ENCODE results near the gene AMPD3. TPM values are rescaled to one million over a fixed set of nuclear protein-coding genes. Genes with fewer than 3 reads are reported as not detected.

AMPD3 gene
- total and polyA plus RNA-seq, 2 donors (not counting 1 experiment from before 2014, with no cell fraction given), result 40.1 to 85.5 TPM

GRCh38 chr11:10444725-10445315 is 10.2 kb upstream of the AMPD3 start:
- ATAC-seq (ENCODE audit: low read depth), result no peak

DNA sequence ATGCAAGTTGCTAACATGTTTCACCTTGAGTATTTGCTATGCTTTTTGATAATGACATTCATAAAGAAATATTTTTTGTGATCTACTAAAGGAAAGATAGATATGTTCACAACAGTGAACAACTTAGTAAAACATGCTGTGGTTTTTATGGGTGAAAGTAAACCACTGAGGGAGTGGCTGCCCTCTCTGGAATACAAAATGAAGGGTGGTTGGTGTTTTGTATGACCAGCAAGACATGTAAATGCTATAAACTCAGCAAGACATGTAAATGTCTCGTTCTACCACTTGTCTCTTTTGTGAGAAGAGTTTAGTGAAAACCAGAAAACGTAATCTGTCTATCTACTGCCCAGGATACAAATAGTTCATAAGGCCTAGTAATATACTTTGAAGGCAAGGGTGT is 7.6 kb upstream of the AMPD3 start:
- H3K9me3 ChIP-seq (ENCODE audit: control extremely low read depth in 1 of 3, control insufficient read depth in 2 of 3, insufficient read depth in 1 of 3, low read length in 2 of 3), result peaks cover 0 to 4% (median 0%) of the 10 kb centered on the region in 3 donors
- intact Hi-C loops (cut with micrococcal nuclease), result no loop called here
- no peak for DNase-seq
- H3K79me2 ChIP-seq (ENCODE audit: control insufficient read depth, insufficient read depth, low read length), result peaks cover 51% of the 10 kb centered on the region
- H3K27ac ChIP-seq (ENCODE audit: low read length in 2 of 2), result no peak overlapping the region
- no peak overlapping the region for H2AFZ ChIP-seq (ENCODE audit: insufficient read depth, low read depth, low read length, poor library complexity, severe bottlenecking)
- no peaks in the 10 kb centered on the region for H4K20me1 ChIP-seq (ENCODE audit: control insufficient read depth, insufficient read depth, low read length, poor library complexity, severe bottlenecking)
- H3K4me1 ChIP-seq (ENCODE audit: control insufficient read depth in 2 of 2, insufficient read depth in 2 of 2, low read length in 2 of 2), result peaks cover 48 to 55% of the 10 kb centered on the region in 2 donors
- WGBS (ENCODE audit: insufficient coverage), result no CpG with 5 or more reads among the region's 2 CpGs
- H3K27me3 ChIP-seq (replicated peaks in 1 of 4; ENCODE audit: control extremely low read depth in 1 of 4, control insufficient read depth in 3 of 4, insufficient read depth in 4 of 4, low read length in 3 of 4), result no peaks in the 10 kb centered on the region
- H3K36me3 ChIP-seq (replicated peaks in 1 of 2; ENCODE audit: control extremely low read depth in 1 of 2, control insufficient read depth in 1 of 2, extremely low read depth in 1 of 2, insufficient read depth in 2 of 2, low read length in 1 of 2), result no peaks in the 10 kb centered on the region
- no peak for TF ChIP-seq EZH2 (IDR thresholded peaks at IDR 0.05; ENCODE audit: borderline replicate concordance, insufficient read depth, low read depth, low read length, poor library complexity, severe bottlenecking)
- TF ChIP-seq, protein P1, sequence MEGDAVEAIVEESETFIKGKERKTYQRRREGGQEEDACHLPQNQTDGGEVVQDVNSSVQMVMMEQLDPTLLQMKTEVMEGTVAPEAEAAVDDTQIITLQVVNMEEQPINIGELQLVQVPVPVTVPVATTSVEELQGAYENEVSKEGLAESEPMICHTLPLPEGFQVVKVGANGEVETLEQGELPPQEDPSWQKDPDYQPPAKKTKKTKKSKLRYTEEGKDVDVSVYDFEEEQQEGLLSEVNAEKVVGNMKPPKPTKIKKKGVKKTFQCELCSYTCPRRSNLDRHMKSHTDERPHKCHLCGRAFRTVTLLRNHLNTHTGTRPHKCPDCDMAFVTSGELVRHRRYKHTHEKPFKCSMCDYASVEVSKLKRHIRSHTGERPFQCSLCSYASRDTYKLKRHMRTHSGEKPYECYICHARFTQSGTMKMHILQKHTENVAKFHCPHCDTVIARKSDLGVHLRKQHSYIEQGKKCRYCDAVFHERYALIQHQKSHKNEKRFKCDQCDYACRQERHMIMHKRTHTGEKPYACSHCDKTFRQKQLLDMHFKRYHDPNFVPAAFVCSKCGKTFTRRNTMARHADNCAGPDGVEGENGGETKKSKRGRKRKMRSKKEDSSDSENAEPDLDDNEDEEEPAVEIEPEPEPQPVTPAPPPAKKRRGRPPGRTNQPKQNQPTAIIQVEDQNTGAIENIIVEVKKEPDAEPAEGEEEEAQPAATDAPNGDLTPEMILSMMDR (IDR thresholded peaks at IDR 0.05), result no peak
- no peaks in the 10 kb centered on the region for H3K9me3 Mint-ChIP-seq (ENCODE audit: insufficient read depth)
- H3K27ac Mint-ChIP-seq, result no peak overlapping the region
- no peak for ATAC-seq (ENCODE audit: low read depth)
- CTCF ChIA-PET, result interaction anchor here (1.0 to 3.5 kb wide), 2 partner anchors 31 to 34 kb away, joined by 3 to 12 read pairs; no protein-coding TSS in a partner anchor
- H3K4me3 Mint-ChIP-seq, result no peak overlapping the region
- H3K4me2 ChIP-seq (replicated peaks; ENCODE audit: low read depth, low read length, poor library complexity, severe bottlenecking), result no peak overlapping the region
- H3K9ac ChIP-seq (ENCODE audit: low read length), result no peak overlapping the region
- H3K27me3 Mint-ChIP-seq, result no peaks in the 10 kb centered on the region
- no peak overlapping the region for H3K4me3 ChIP-seq (ENCODE audit: control extremely low read depth in 1 of 5, extremely low read depth in 1 of 5, insufficient read depth in 1 of 5, low read depth in 2 of 5, low read length in 4 of 5)
- POLR2A ChIA-PET, result no interaction called here
- peaks cover 50% of the 10 kb centered on the region for H3K4me1 Mint-ChIP-seq

More at GRCh38 chr11:10444725-10445315, 10.2 kb upstream of the AMPD3 start:
- Histone ChIP-seq H3K36me3 (replicated peaks in 1 of 2; ENCODE audit: control extremely low read depth in 1 of 2, control insufficient read depth in 1 of 2, extremely low read depth in 1 of 2, insufficient read depth in 2 of 2, low read length in 1 of 2) (no peaks in the 10 kb centered on the region), H3K4me3 (ENCODE audit: control extremely low read depth in 1 of 5, extremely low read depth in 1 of 5, insufficient read depth in 1 of 5, low read depth in 2 of 5, low read length in 4 of 5) (no peak overlapping the region), H3K79me2 (ENCODE audit: control insufficient read depth, insufficient read depth, low read length) (peaks cover 32% of the 10 kb centered on the region), H4K20me1 (ENCODE audit: control insufficient read depth, insufficient read depth, low read length, poor library complexity, severe bottlenecking) (no peaks in the 10 kb centered on the region), H3K9ac (ENCODE audit: low read length) (no peak overlapping the region), H3K4me1 (ENCODE audit: control insufficient read depth in 2 of 2, insufficient read depth in 2 of 2, low read length in 2 of 2) (peaks cover 44 to 46% of the 10 kb centered on the region in 2 donors), H2AFZ (ENCODE audit: insufficient read depth, low read depth, low read length, poor library complexity, severe bottlenecking) (no peak overlapping the region), H3K9me3 (ENCODE audit: control extremely low read depth in 1 of 3, control insufficient read depth in 2 of 3, insufficient read depth in 1 of 3, low read length in 2 of 3) (peaks cover 0 to 6% (median 0%) of the 10 kb centered on the region in 3 donors), H3K4me2 (replicated peaks; ENCODE audit: low read depth, low read length, poor library complexity, severe bottlenecking) (no peak overlapping the region), H3K27me3 (replicated peaks in 1 of 4; ENCODE audit: control extremely low read depth in 1 of 4, control insufficient read depth in 3 of 4, insufficient read depth in 4 of 4, low read length in 3 of 4) (no peaks in the 10 kb centered on the region), H3K27ac (ENCODE audit: low read length in 2 of 2) (peak overlapping the region; percentile 35 to 53)
- WGBS (ENCODE audit: insufficient coverage), result 100% methylated on average over 3 of the region's 4 CpGs
- intact Hi-C loops (cut with micrococcal nuclease), result no loop called here
- no peak overlapping the region for H3K4me3 Mint-ChIP-seq
- peak; percentile 40 for DNase-seq
- ChIA-PET POLR2A (no interaction called here), CTCF (interaction anchor here (1.0 to 3.5 kb wide), 3 partner anchors 12 to 34 kb away, joined by 4 to 12 read pairs (median 5); no protein-coding TSS in a partner anchor)
- TF ChIP-seq EZH2 (IDR thresholded peaks at IDR 0.05; ENCODE audit: borderline replicate concordance, insufficient read depth, low read depth, low read length, poor library complexity, severe bottlenecking), result no peak
- TF ChIP-seq, protein P1 (IDR thresholded peaks at IDR 0.05), result no peak
- H3K9me3 Mint-ChIP-seq (ENCODE audit: insufficient read depth), result no peaks in the 10 kb centered on the region
- peak overlapping the region; percentile 3 for H3K27ac Mint-ChIP-seq
- H3K4me1 Mint-ChIP-seq, result peaks cover 45% of the 10 kb centered on the region
- no peaks in the 10 kb centered on the region for H3K27me3 Mint-ChIP-seq
